Gastroesophageal sphincter (tissue), 2 donors: ENCODE results near the gene AGBL1.

Experiments
- EP300 ChIP-seq: sonication (generic); formaldehyde crosslinking; IDR thresholded peaks from one replicate; pipeline ENCODE4 v1.6.1; 2017; ENCODE audit warnings: antibody characterized with exemption, mild to moderate bottlenecking
- POLR2AphosphoS5 ChIP-seq: sonication (generic); formaldehyde crosslinking; IDR thresholded peaks from one replicate; pipeline ENCODE4 v1.6.1; 2017; ENCODE audit warnings: antibody characterized with exemption

- no peak for TF ChIP-seq EP300
- no peak for TF ChIP-seq POLR2AphosphoS5
Measured at GRCh38 chr15:86295511-86295910, 215.8 kb downstream of the AGBL1 start.
